ENCODE data around the gene UXS1.

DNA sequence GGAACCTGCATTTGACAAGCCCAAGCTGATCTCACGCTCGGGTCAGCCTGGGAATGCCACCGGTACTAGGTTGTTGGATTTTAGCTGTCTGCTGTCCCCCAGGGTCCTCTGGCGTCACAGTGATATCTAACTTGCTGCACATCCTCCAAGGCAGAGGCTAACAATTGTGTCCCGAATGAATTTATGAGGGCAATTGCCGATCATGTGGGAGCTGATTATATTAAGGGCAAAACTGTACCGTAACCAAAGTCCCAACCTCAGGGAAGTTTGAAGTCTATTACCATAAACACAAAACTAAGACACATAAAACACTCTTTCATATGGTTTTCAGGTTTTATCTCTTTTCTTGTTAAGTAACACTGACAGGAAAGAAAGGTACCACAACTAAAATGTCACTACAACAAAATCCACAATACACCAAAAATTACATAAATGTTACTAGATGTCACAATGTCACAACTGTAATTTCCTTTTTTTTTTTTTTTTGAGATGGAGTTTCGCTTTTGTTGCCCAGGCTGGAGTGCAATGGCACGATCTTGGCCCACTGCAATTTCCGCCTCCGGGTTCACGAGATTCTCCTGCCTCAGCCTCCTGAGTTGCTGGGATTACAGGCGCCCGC lies 6.7 kb downstream of the UXS1 start:
- TF ChIP-seq MTF1 (CRISPR knock-in tag; IDR thresholded peaks at IDR 0.05; ENCODE audit: borderline replicate concordance) (no peak), ZNF274 (IDR thresholded peaks at IDR 0.05; ENCODE audit: borderline replicate concordance, low read depth, low read length) (no peak), GATA2 (CRISPR knock-in tag; IDR thresholded peaks at IDR 0.05) (no peak), TRIM28 (IDR thresholded peaks at IDR 0.05) (no peak), POLR2AphosphoS5 (IDR thresholded peaks at IDR 0.05; ENCODE audit: control insufficient read depth, insufficient read depth, low read depth, low read length) (no peak), MTA1 (IDR thresholded peaks at IDR 0.05; ENCODE audit: borderline replicate concordance) (no peak), ILF3 (IDR thresholded peaks at IDR 0.05; ENCODE audit: borderline replicate concordance) (no peak), FOXK1 (CRISPR knock-in tag; IDR thresholded peaks at IDR 0.05; ENCODE audit: borderline replicate concordance) (no peak), SP1 (CRISPR knock-in tag; IDR thresholded peaks at IDR 0.05) (no peak)
- TF ChIP-seq, protein P1, sequence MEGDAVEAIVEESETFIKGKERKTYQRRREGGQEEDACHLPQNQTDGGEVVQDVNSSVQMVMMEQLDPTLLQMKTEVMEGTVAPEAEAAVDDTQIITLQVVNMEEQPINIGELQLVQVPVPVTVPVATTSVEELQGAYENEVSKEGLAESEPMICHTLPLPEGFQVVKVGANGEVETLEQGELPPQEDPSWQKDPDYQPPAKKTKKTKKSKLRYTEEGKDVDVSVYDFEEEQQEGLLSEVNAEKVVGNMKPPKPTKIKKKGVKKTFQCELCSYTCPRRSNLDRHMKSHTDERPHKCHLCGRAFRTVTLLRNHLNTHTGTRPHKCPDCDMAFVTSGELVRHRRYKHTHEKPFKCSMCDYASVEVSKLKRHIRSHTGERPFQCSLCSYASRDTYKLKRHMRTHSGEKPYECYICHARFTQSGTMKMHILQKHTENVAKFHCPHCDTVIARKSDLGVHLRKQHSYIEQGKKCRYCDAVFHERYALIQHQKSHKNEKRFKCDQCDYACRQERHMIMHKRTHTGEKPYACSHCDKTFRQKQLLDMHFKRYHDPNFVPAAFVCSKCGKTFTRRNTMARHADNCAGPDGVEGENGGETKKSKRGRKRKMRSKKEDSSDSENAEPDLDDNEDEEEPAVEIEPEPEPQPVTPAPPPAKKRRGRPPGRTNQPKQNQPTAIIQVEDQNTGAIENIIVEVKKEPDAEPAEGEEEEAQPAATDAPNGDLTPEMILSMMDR (IDR thresholded peaks at IDR 0.05 in 2 of 3, conservative IDR thresholded peaks at IDR 0.05 in 1 of 3; ENCODE audit: insufficient read depth in 2 of 3, low read depth in 1 of 3, low read length in 3 of 3), result no peak
- TF ChIP-seq, protein P2, sequence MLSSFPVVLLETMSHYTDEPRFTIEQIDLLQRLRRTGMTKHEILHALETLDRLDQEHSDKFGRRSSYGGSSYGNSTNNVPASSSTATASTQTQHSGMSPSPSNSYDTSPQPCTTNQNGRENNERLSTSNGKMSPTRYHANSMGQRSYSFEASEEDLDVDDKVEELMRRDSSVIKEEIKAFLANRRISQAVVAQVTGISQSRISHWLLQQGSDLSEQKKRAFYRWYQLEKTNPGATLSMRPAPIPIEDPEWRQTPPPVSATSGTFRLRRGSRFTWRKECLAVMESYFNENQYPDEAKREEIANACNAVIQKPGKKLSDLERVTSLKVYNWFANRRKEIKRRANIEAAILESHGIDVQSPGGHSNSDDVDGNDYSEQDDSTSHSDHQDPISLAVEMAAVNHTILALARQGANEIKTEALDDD (IDR thresholded peaks at IDR 0.05), result no peak

Data from K562 (cell line).